HG03439 (cell line): ENCODE measurements around the gene RSPH10B2.
"Not testable (repeated sequence)": the region's sequence is repeated elsewhere in the genome, so short reads cannot be mapped to it uniquely, and the experiment has no call there.

Experiments
- ATAC-seq: cut with Tn5 transposase; IDR thresholded peaks from one replicate; pipeline ENCODE4 v1.9.1; 2021; ENCODE audit warnings: mild to moderate bottlenecking, moderate library complexity; ENCODE audit not compliant: unreplicated experiment

Gene RSPH10B2

GRCh38 chr7:6753964-6754363, at the start of gene RSPH10B2:
Gene RSPH10B2, plus strand, starts transcription at chr7:6754103. Its CDS starts 3,575 bp downstream, at chr7:6757678.
- not testable (repeated sequence) for ATAC-seq

GRCh38 chr7:6705959-6706665, 47.8 kb upstream of the RSPH10B2 start:
- ATAC-seq = peak; percentile 23

GRCh38 chr7:6706666-6707407, 47.1 kb upstream of the RSPH10B2 start, which contains the start of gene ZNF12:
Gene ZNF12, minus strand, starts transcription at chr7:6706947. Its CDS starts 1,774 bp downstream, at chr7:6705173.
- ATAC-seq = peak; percentile 92

- no peak for ATAC-seq
These were observed 45.6 kb upstream of the RSPH10B2 start for GRCh38 chr7:6708304-6708703.

GRCh38 chr7:6709808-6710207, 44.1 kb upstream of the RSPH10B2 start:
- no peak for ATAC-seq

- ATAC-seq = no peak
These were observed 39.5 kb upstream of the RSPH10B2 start for GRCh38 chr7:6714360-6714759.

- ATAC-seq = not testable (repeated sequence)
These were observed 38.0 kb upstream of the RSPH10B2 start for GRCh38 chr7:6715898-6716297.

- no peak for ATAC-seq
These were observed 35.8 kb upstream of the RSPH10B2 start for GRCh38 chr7:6718124-6718523.

- ATAC-seq = not testable (repeated sequence)
These were observed 29.6 kb upstream of the RSPH10B2 start for GRCh38 chr7:6724351-6724750.

GRCh38 chr7:6725003-6725402, 28.9 kb upstream of the RSPH10B2 start:
- ATAC-seq = peak; percentile 47

GRCh38 chr7:6726341-6726740, 27.6 kb upstream of the RSPH10B2 start:
- ATAC-seq = not testable (repeated sequence)

GRCh38 chr7:6727663-6728062, 26.2 kb upstream of the RSPH10B2 start:
- ATAC-seq = no peak

- not testable (repeated sequence) for ATAC-seq
These were observed 24.9 kb upstream of the RSPH10B2 start for GRCh38 chr7:6728893-6729491.

- peak; percentile 97 for ATAC-seq
These were observed 24.2 kb upstream of the RSPH10B2 start for GRCh38 chr7:6729492-6730342.

- ATAC-seq = no peak
These were observed 23.6 kb upstream of the RSPH10B2 start for GRCh38 chr7:6730343-6730633.

- not testable (repeated sequence) for ATAC-seq
These were observed 15.5 kb upstream of the RSPH10B2 start for GRCh38 chr7:6738415-6738814.

GRCh38 chr7:6744410-6745100, 9.3 kb upstream of the RSPH10B2 start:
- ATAC-seq = not testable (repeated sequence)

- ATAC-seq = not testable (repeated sequence)
These were observed 4.6 kb upstream of the RSPH10B2 start for GRCh38 chr7:6749335-6749734.

- not testable (repeated sequence) for ATAC-seq
These were observed 3.7 kb upstream of the RSPH10B2 start for GRCh38 chr7:6750173-6750572.

GRCh38 chr7:6761186-6761585, 7.3 kb downstream of the RSPH10B2 start:
- not testable (repeated sequence) for ATAC-seq
